HEK293 (cell line): ENCODE data around the gene MYT1.

ENCODE experiments used
- CTCF ChIA-PET: fragments of 350-600 bp; formaldehyde crosslinking; extraction: SDS; loops from one replicate; lab custom pipeline; 2021; ENCODE audit warnings: antibody characterized with exemption; lab: Yijun Ruan, JAX
- POLR2A ChIA-PET: fragments of 300-600 bp; formaldehyde crosslinking; extraction: SDS; loops from one replicate; lab custom pipeline; 2020; ENCODE audit warnings: antibody characterized with exemption, inconsistent platforms; lab: Yijun Ruan, JAX
- H3K27ac ChIP-seq: fragments of 200-500 bp; sonication (Bioruptor generic); 2 replicates; pipeline ENCODE4 v1.5.1; 2014; ENCODE audit warnings: low read depth, low read length, control low read depth, inconsistent platforms; ENCODE audit errors: extremely low read depth
- H3K36me3 ChIP-seq, 2 experiments: fragments of 200-500 bp in 1 of 2; sonication (Bioruptor generic) in 1 of 2; 1 replicate in 1 of 2; 2 replicates in 1 of 2; pipeline ENCODE4 v1.5.1; 2014 to 2017; ENCODE audit warnings: inconsistent platforms in 2 of 2, low read length in 2 of 2; ENCODE audit not compliant: control insufficient read depth in 2 of 2, insufficient read depth in 1 of 2
- H3K4me1 ChIP-seq: fragments of 200-500 bp; sonication (Bioruptor generic); 2 replicates; pipeline ENCODE4 v1.5.1; 2014; ENCODE audit warnings: mild to moderate bottlenecking, low read length, inconsistent platforms; ENCODE audit not compliant: control insufficient read depth, insufficient read depth
- H3K4me3 ChIP-seq: 2 replicates; pipeline ENCODE4 v1.5.1; 2011; ENCODE audit warnings: low read depth, mild to moderate bottlenecking, control low read depth, low read length, moderate library complexity
- H3K9me3 ChIP-seq: fragments of 200-500 bp; sonication (Bioruptor generic); 2 replicates; pipeline ENCODE4 v1.5.1; 2014; ENCODE audit warnings: low read depth, low read length, inconsistent platforms; ENCODE audit not compliant: control insufficient read depth, insufficient read depth
- BCL11B ChIP-seq: fragments of 450-650 bp; formaldehyde crosslinking; IDR thresholded peaks from 2 replicates; pipeline ENCODE4 v1.5.1; 2016; ENCODE audit warnings: low read depth, missing biosample characterization, missing genetic modification characterization
- IKZF3 ChIP-seq: fragments of 450-650 bp; IDR thresholded peaks from 2 replicates; pipeline ENCODE4 v1.5.0; 2018; ENCODE audit warnings: missing biosample characterization, mild to moderate bottlenecking, missing genetic modification characterization, moderate library complexity
- KLF8 ChIP-seq: fragments of 450-650 bp; formaldehyde crosslinking; IDR thresholded peaks from 2 replicates; pipeline ENCODE4 v1.5.1; 2016; ENCODE audit warnings: missing biosample characterization, missing genetic modification characterization
- OSR2 ChIP-seq: fragments of 450-650 bp; formaldehyde crosslinking; IDR thresholded peaks from 2 replicates; pipeline ENCODE4 v1.5.1; 2016; ENCODE audit warnings: missing biosample characterization, missing genetic modification characterization
- PRDM1 ChIP-seq: fragments of 450-650 bp; formaldehyde crosslinking; IDR thresholded peaks from 2 replicates; pipeline ENCODE4; 2016; ENCODE audit warnings: missing biosample characterization, missing genetic modification characterization
- PRDM10 ChIP-seq: fragments of 450-650 bp; formaldehyde crosslinking; IDR thresholded peaks from 2 replicates; pipeline ENCODE4 v1.5.1; 2016; ENCODE audit warnings: missing biosample characterization, missing genetic modification characterization
- ZBTB7A ChIP-seq: fragments of 450-650 bp; formaldehyde crosslinking; IDR thresholded peaks from 2 replicates; pipeline ENCODE4 v1.5.1; 2016; ENCODE audit warnings: low read depth, missing biosample characterization, missing genetic modification characterization
- ZFP69B ChIP-seq: fragments of 450-650 bp; formaldehyde crosslinking; IDR thresholded peaks from 2 replicates; pipeline ENCODE4 v1.5.1; 2016; ENCODE audit warnings: missing biosample characterization, missing genetic modification characterization
- ZNF10 ChIP-seq: fragments of 450-650 bp; formaldehyde crosslinking; IDR thresholded peaks from 2 replicates; pipeline ENCODE4 v1.5.1; 2017; ENCODE audit warnings: missing biosample characterization, missing genetic modification characterization
- ZNF221 ChIP-seq: fragments of 450-650 bp; formaldehyde crosslinking; IDR thresholded peaks from 2 replicates; pipeline ENCODE4 v1.5.1; 2017; ENCODE audit warnings: missing biosample characterization, missing genetic modification characterization, borderline replicate concordance
- ZNF23 ChIP-seq: fragments of 450-650 bp; formaldehyde crosslinking; IDR thresholded peaks from 2 replicates; pipeline ENCODE4 v1.5.1; 2016; ENCODE audit warnings: missing biosample characterization, missing genetic modification characterization, borderline replicate concordance
- ZNF24 ChIP-seq: fragments of 450-650 bp; formaldehyde crosslinking; IDR thresholded peaks from 2 replicates; pipeline ENCODE4 v1.5.1; 2016; ENCODE audit warnings: missing biosample characterization, missing genetic modification characterization
- ZNF248 ChIP-seq: fragments of 450-650 bp; formaldehyde crosslinking; IDR thresholded peaks from 2 replicates; pipeline ENCODE4 v1.5.1; 2017; ENCODE audit warnings: missing biosample characterization, missing genetic modification characterization
- ZNF266 ChIP-seq: fragments of 450-650 bp; formaldehyde crosslinking; IDR thresholded peaks from 2 replicates; pipeline ENCODE4 v1.5.1; 2016; ENCODE audit warnings: missing biosample characterization, missing genetic modification characterization, low read depth
- ZNF350 ChIP-seq: fragments of 450-650 bp; formaldehyde crosslinking; IDR thresholded peaks from 2 replicates; pipeline ENCODE4 v1.5.0; 2017; ENCODE audit warnings: missing biosample characterization, mild to moderate bottlenecking, missing genetic modification characterization
- ZNF37A ChIP-seq: fragments of 450-650 bp; IDR thresholded peaks from 2 replicates; pipeline ENCODE4 v1.5.1; 2018; ENCODE audit warnings: missing biosample characterization, missing genetic modification characterization
- ZNF416 ChIP-seq: fragments of 450-650 bp; formaldehyde crosslinking; IDR thresholded peaks from 2 replicates; pipeline ENCODE4 v1.5.1; 2016; ENCODE audit warnings: missing biosample characterization, missing genetic modification characterization
- ZNF501 ChIP-seq: fragments of 450-650 bp; formaldehyde crosslinking; IDR thresholded peaks from 2 replicates; pipeline ENCODE4 v1.5.1; 2016; ENCODE audit warnings: missing biosample characterization, missing genetic modification characterization
- ZNF600 ChIP-seq: fragments of 450-650 bp; formaldehyde crosslinking; IDR thresholded peaks from 2 replicates; pipeline ENCODE4 v1.5.1; 2016; ENCODE audit warnings: missing biosample characterization, missing genetic modification characterization
- ZNF843 ChIP-seq: fragments of 450-650 bp; formaldehyde crosslinking; IDR thresholded peaks from 2 replicates; pipeline ENCODE4 v1.5.1; 2016; ENCODE audit warnings: missing biosample characterization, missing genetic modification characterization
- TF ChIP-seq, protein P1 (sequence below): fragments of 450-650 bp; formaldehyde crosslinking; IDR thresholded peaks from 2 replicates; pipeline ENCODE4 v1.5.1; 2016; ENCODE audit warnings: missing biosample characterization, missing genetic modification characterization
- TF ChIP-seq, protein P2 (sequence below): fragments of 450-650 bp; formaldehyde crosslinking; IDR thresholded peaks from 2 replicates; pipeline ENCODE4 v1.5.1; 2016; ENCODE audit warnings: missing biosample characterization, missing genetic modification characterization
- TF ChIP-seq, protein P3 (sequence below): fragments of 450-650 bp; formaldehyde crosslinking; IDR thresholded peaks from 2 replicates; pipeline ENCODE4 v1.5.1; 2016; ENCODE audit warnings: missing biosample characterization, missing genetic modification characterization

Gene MYT1

DNA sequence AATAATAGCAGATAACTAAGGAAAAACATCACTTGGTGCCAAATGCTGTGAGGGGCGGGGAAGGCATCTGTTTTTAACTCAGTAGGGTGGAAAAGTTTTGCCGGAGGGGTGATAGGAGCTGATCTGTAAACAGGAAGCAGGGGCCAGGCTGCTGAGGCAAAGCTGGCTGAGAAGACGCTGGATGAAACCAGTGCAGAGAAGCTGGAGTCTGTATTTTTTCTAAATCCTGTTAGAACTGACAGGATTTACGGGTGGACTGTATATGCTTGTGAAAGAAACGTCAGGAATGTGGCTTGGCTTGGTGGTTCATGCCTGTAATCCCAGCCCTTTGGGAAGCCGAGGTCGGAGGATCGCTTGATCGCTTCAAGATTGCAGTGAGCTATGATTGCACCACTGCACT, 96.9 kb downstream of the MYT1 start (continued):
- TF ChIP-seq PRDM10 (tag by site-specific recombination) (no peak), ZNF416 (tag by site-specific recombination) (no peak), ZNF600 (tag by site-specific recombination) (no peak), ZNF843 (tag by site-specific recombination) (no peak), ZBTB7A (tag by site-specific recombination) (no peak), BCL11B (no peak), ZNF37A (tag by site-specific recombination) (no peak)
- TF ChIP-seq, protein P1, sequence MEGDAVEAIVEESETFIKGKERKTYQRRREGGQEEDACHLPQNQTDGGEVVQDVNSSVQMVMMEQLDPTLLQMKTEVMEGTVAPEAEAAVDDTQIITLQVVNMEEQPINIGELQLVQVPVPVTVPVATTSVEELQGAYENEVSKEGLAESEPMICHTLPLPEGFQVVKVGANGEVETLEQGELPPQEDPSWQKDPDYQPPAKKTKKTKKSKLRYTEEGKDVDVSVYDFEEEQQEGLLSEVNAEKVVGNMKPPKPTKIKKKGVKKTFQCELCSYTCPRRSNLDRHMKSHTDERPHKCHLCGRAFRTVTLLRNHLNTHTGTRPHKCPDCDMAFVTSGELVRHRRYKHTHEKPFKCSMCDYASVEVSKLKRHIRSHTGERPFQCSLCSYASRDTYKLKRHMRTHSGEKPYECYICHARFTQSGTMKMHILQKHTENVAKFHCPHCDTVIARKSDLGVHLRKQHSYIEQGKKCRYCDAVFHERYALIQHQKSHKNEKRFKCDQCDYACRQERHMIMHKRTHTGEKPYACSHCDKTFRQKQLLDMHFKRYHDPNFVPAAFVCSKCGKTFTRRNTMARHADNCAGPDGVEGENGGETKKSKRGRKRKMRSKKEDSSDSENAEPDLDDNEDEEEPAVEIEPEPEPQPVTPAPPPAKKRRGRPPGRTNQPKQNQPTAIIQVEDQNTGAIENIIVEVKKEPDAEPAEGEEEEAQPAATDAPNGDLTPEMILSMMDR (tag by site-specific recombination), result no peak

DNA sequence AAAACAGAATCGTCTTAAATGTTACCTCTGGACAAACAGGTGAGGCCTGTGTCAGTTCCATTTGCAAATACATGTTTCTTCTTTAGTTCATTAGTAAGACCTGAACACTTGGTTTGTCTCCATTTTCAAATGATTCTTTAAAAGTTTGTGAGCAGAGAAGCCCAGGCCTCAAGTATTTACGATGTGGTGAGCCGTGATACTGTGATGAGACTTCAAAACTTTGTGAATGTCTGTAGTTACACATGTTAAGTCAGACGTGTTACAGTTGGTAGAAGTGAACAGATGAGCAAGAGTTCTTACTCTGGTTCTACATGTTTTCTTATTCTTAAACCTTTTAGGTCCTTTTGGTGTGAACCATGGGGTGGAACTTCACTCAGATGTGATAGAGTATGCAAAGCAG, 99.8 kb downstream of the MYT1 start:
- peaks cover 8 to 48% of the 10 kb centered on the region in 2 experiments; a peak in 2 of 3 replicates for H3K36me3 ChIP-seq
- H3K4me1 ChIP-seq, result no peaks in the 10 kb centered on the region
- CTCF ChIA-PET, result no interaction called here
- H3K27ac ChIP-seq, result no peak overlapping the region
- POLR2A ChIA-PET, result no interaction called here
- H3K4me3 ChIP-seq, result no peak overlapping the region
- H3K9me3 ChIP-seq, result no peaks in the 10 kb centered on the region
- TF ChIP-seq IKZF3 (tag by site-specific recombination), result no peak
- TF ChIP-seq ZNF221, result no peak
- TF ChIP-seq ZNF248, result no peak
- no peak for TF ChIP-seq KLF8
- no peak for TF ChIP-seq PRDM1
- TF ChIP-seq, protein P2, sequence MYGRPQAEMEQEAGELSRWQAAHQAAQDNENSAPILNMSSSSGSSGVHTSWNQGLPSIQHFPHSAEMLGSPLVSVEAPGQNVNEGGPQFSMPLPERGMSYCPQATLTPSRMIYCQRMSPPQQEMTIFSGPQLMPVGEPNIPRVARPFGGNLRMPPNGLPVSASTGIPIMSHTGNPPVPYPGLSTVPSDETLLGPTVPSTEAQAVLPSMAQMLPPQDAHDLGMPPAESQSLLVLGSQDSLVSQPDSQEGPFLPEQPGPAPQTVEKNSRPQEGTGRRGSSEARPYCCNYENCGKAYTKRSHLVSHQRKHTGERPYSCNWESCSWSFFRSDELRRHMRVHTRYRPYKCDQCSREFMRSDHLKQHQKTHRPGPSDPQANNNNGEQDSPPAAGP, result no peak
- TF ChIP-seq ZNF266 (tag by site-specific recombination), result no peak
- no peak for TF ChIP-seq ZNF10 (tag by site-specific recombination)
- TF ChIP-seq, protein P3, sequence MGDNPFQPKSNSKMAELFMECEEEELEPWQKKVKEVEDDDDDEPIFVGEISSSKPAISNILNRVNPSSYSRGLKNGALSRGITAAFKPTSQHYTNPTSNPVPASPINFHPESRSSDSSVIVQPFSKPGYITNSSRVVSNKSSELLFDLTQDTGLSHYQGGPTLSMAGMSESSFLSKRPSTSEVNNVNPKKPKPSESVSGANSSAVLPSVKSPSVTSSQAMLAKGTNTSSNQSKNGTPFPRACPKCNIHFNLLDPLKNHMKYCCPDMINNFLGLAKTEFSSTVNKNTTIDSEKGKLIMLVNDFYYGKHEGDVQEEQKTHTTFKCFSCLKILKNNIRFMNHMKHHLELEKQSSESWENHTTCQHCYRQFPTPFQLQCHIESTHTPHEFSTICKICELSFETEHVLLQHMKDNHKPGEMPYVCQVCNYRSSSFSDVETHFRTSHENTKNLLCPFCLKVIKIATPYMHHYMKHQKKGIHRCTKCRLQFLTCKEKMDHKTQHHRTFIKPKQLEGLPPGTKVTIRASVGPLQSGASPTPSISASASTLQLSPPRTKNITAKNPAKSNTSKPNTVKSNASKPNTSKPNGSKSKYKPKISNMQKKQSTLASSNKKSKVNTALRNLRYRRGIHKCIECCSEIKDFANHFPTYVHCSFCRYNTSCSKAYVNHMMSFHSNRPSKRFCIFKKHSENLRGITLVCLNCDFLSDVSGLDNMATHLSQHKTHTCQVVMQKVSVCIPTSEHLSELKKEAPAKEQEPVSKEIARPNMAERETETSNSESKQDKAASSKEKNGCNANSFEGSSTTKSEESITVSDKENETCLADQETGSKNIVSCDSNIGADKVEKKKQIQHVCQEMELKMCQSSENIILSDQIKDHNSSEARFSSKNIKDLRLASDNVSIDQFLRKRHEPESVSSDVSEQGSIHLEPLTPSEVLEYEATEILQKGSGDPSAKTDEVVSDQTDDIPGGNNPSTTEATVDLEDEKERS (tag by site-specific recombination), result no peak
- TF ChIP-seq ZNF24 (tag by site-specific recombination), result no peak
- TF ChIP-seq ZNF23 (tag by site-specific recombination), result no peak
- TF ChIP-seq ZNF501 (tag by site-specific recombination), result no peak
- no peak for TF ChIP-seq ZFP69B
- TF ChIP-seq ZNF350 (tag by site-specific recombination), result no peak
- no peak for TF ChIP-seq OSR2
